ENCODE data around the gene COX20. TPM values are rescaled to one million over a fixed set of nuclear protein-coding genes. Genes with fewer than 3 reads are reported as not detected.

Gene COX20
- total and polyA plus RNA-seq, 9 donors = 24.6 to 54.5 (median 46.3) TPM

Other genes with a start within 250 kb of the COX20 start
- 58.4 TPM for gene DESI2, start 182.5 kb upstream of the COX20 start, total RNA-seq
- gene DESI2, start 182.5 kb upstream of the COX20 start, polyA plus RNA-seq (ENCODE audit: insufficient read depth in 1 of 8, insufficient read length in 8 of 8, low replicate concordance in 1 of 8) = 10 to 100 TPM; 38.4 to 58.8 (median 48.6) TPM
- gene HNRNPU, start 28.9 kb downstream of the COX20 start, total RNA-seq = 209 TPM
- gene HNRNPU, start 28.9 kb downstream of the COX20 start, polyA plus RNA-seq (ENCODE audit: insufficient read depth in 1 of 8, insufficient read length in 8 of 8, low replicate concordance in 1 of 8) = 100 to 1,000 TPM; 256 to 435 (median 368) TPM